GM21390 (cell line): ENCODE results near the gene CYSTM1.

Source experiments
- ATAC-seq: cut with Tn5 transposase; IDR thresholded peaks from one replicate; pipeline ENCODE4 v1.9.1; 2021; ENCODE audit not compliant: unreplicated experiment

CYSTM1 gene

GRCh38 chr5:140232731-140233130 lies 57.7 kb downstream of the CYSTM1 start:
- ATAC-seq: no peak

GRCh38 chr5:140234377-140234989 lies 59.5 kb downstream of the CYSTM1 start:
- ATAC-seq: no peak

GRCh38 chr5:140235791-140236551 lies 61.0 kb downstream of the CYSTM1 start:
- no peak for ATAC-seq

GRCh38 chr5:140236891-140237598 lies 62.1 kb downstream of the CYSTM1 start:
- ATAC-seq: no peak

- no peak for ATAC-seq
Observed at GRCh38 chr5:140238756-140239155, 63.8 kb downstream of the CYSTM1 start.

- ATAC-seq: no peak
Observed at GRCh38 chr5:140239461-140239860, 64.5 kb downstream of the CYSTM1 start.

GRCh38 chr5:140239939-140240700 lies 65.1 kb downstream of the CYSTM1 start:
- peak; percentile 56 for ATAC-seq

GRCh38 chr5:140240987-140241706 lies 66.2 kb downstream of the CYSTM1 start:
- ATAC-seq: no peak

- no peak for ATAC-seq
Observed at GRCh38 chr5:140242099-140242498, 67.1 kb downstream of the CYSTM1 start.

- no peak for ATAC-seq
Observed at GRCh38 chr5:140242890-140243585, 68.0 kb downstream of the CYSTM1 start.

GRCh38 chr5:140243706-140244250 lies 68.8 kb downstream of the CYSTM1 start:
- ATAC-seq: no peak

GRCh38 chr5:140244525-140245025 lies 69.6 kb downstream of the CYSTM1 start:
- peak; percentile 63 for ATAC-seq

GRCh38 chr5:140245341-140245740 lies 70.4 kb downstream of the CYSTM1 start:
- ATAC-seq: no peak

- ATAC-seq: no peak
Observed at GRCh38 chr5:140245926-140246325, 70.9 kb downstream of the CYSTM1 start.

- no peak for ATAC-seq
Observed at GRCh38 chr5:140246378-140247122, 71.6 kb downstream of the CYSTM1 start.

- no peak for ATAC-seq
Observed at GRCh38 chr5:140248414-140248813, 73.4 kb downstream of the CYSTM1 start.

- ATAC-seq: no peak
Observed at GRCh38 chr5:140249536-140249935, 74.5 kb downstream of the CYSTM1 start.

- ATAC-seq: no peak
Observed at GRCh38 chr5:140250386-140250785, 75.4 kb downstream of the CYSTM1 start.

GRCh38 chr5:140251527-140251973 lies 76.6 kb downstream of the CYSTM1 start:
- peak; percentile 79 for ATAC-seq
